ENCODE results near the gene C22orf23. TPM values are rescaled to one million over a fixed set of nuclear protein-coding genes. Genes with fewer than 3 reads are reported as not detected.
"Not testable (repeated sequence)": the region's sequence is repeated elsewhere in the genome, so short reads cannot be mapped to it uniquely, and the experiment has no call there.

C22orf23 gene
- total and polyA plus RNA-seq, 12 donors = 0.33 to 1.2 (median 0.63) TPM; not detected in 2

DNA sequence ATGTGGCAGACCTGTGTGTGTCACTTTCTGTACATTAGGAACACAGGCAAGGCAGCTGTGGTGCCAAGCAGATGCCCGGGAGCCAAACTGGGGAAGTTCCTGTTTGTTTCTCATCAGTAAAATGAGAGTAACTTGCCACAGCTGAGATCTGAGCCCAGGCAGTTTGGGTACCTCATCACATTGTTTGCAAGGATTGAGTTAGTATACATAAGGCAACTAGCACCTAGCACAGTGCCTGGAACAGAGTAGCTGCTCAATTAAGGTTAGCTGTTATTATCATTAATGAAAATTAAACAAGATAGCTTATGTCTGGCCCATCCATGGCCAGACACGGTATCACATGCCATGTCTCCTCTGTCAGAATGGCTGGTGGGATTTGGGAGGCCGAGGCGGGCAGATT, 23.1 kb upstream of the C22orf23 start:
- intact Hi-C loops (cut with DNase I) = no loop called here
- no peaks in the 10 kb centered on the region for H3K27me3 ChIP-seq
- no peak overlapping the region for H3K4me3 ChIP-seq
- WGBS, 4 donors = 86 to 97% (median 92%) methylated on average over 4 of the region's 4 CpGs
- H3K9me3 ChIP-seq (replicated peaks in 1 of 3) = no peaks in the 10 kb centered on the region
- no peak overlapping the region for H3K27ac ChIP-seq
- DNase-seq = no peak
- H3K4me1 ChIP-seq (replicated peaks in 1 of 2) = no peaks in the 10 kb centered on the region
- TF ChIP-seq, protein P1, sequence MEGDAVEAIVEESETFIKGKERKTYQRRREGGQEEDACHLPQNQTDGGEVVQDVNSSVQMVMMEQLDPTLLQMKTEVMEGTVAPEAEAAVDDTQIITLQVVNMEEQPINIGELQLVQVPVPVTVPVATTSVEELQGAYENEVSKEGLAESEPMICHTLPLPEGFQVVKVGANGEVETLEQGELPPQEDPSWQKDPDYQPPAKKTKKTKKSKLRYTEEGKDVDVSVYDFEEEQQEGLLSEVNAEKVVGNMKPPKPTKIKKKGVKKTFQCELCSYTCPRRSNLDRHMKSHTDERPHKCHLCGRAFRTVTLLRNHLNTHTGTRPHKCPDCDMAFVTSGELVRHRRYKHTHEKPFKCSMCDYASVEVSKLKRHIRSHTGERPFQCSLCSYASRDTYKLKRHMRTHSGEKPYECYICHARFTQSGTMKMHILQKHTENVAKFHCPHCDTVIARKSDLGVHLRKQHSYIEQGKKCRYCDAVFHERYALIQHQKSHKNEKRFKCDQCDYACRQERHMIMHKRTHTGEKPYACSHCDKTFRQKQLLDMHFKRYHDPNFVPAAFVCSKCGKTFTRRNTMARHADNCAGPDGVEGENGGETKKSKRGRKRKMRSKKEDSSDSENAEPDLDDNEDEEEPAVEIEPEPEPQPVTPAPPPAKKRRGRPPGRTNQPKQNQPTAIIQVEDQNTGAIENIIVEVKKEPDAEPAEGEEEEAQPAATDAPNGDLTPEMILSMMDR (IDR thresholded peaks at IDR 0.05) = no peak
- TF ChIP-seq POLR2A (IDR thresholded peaks at IDR 0.05) = no peak
- no peaks in the 10 kb centered on the region for H3K36me3 ChIP-seq (replicated peaks in 1 of 2)

DNA sequence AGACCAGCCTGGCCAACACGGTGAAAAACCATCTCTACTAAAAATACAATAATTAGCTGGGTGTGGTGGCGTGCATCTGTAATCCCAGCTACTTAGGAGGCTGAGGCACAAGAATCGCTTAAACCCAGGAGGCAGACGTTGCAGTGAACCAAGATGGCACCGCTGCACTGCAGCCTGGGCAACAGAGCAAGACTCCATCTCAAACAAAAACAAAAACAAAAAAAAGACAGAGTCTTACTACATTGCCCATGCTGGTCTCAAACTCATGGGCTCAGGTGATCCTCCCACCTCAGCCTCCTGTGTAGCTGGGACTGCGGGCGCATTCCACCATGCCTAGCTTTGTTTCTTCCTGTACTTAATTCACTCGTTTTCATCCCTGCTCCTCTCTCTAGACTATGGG, 22.6 kb upstream of the C22orf23 start:
- DNase-seq; H3K4me3 ChIP-seq; H3K27me3 ChIP-seq; H3K27ac ChIP-seq; H3K36me3 ChIP-seq (replicated peaks in 1 of 2); H3K4me1 ChIP-seq (replicated peaks in 1 of 2); intact Hi-C loops (cut with DNase I); H3K9me3 ChIP-seq (replicated peaks in 1 of 3): not testable (repeated sequence)
- WGBS, 4 donors = 92 to 97% (median 94%) methylated on average over 8 of the region's 8 CpGs

DNA sequence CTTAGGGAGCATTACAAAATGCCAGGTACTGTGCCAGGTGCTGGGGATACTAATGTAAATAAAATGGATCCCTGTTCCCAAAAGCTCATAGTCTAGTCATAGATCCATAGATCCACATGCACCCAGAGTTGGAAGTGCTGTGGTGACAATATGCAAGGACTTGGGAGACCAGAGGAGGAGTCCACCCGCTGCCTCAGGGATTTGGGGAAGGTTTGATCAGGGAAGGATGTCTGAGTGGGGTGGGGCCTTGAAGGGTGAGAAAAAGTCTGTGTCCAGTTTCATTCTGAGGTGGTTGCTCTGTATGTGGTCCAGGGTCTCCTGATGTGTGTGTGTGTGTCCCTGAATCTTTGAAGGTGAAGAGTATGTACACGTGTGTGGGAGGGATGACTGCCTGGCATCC, 21.8 kb upstream of the C22orf23 start:
- Histone ChIP-seq H3K4me3 (no peak overlapping the region), H3K36me3 (replicated peaks in 1 of 2) (no peaks in the 10 kb centered on the region), H3K4me1 (replicated peaks in 1 of 2) (no peaks in the 10 kb centered on the region), H3K9me3 (replicated peaks in 1 of 3) (no peaks in the 10 kb centered on the region), H3K27ac (no peak overlapping the region), H3K27me3 (no peaks in the 10 kb centered on the region)
- no peak for DNase-seq
- 83 to 90% (median 84%) methylated on average over 2 of the region's 2 CpGs for WGBS, 4 donors
- intact Hi-C loops (cut with DNase I) = no loop called here
- TF ChIP-seq POLR2A (IDR thresholded peaks at IDR 0.05) = no peak
- TF ChIP-seq, protein P1 (IDR thresholded peaks at IDR 0.05) = no peak

DNA sequence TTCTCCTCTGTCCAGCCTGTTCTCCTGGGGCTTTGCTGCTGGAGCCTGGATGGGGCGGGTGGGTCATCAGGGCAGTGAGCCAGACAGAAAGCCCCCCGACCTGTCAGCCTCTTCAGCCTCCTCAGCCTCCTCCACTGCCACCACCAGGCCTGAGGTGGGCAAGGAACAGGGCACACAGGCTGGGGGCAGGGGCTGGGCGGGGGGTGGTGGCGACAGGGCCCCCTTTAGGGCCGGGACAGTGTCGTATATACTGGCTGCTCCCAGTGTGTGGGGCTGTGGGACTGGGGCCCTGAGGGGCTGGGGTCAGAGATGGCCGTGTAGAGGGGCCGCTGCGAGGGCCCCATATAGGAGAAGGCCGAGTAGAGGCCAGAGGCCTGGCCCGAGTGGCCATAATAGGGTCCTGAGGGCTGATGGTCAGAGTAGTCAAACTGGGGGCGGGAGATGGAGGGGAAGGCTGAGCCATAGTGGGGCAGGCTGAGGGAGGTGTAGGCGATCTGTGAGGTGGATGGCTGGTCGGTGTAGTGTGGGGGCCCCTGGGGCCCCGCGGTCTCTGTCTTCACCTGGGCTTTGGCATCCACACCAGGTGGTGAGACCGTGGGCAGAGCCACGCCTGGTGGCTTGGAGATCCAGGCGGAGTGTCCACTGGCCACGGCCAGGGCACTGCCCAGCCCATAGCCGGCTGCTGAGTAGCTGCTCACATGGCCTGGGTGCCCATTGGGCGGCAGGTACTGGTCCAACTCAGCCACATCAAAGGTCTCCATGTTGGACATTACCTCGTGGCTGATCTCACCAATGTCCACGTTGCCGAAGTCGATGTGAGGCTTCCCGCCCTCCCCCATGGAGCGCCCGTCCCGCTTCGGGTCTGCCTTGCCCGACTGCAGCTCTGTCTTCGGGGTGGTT, 20.1 kb upstream of the C22orf23 start:
- no peak overlapping the region for H3K27ac ChIP-seq
- no peak for DNase-seq
- TF ChIP-seq, protein P1 (IDR thresholded peaks at IDR 0.05) = no peak
- TF ChIP-seq POLR2A (IDR thresholded peaks at IDR 0.05) = no peak
- no peaks in the 10 kb centered on the region for H3K27me3 ChIP-seq
- WGBS, 4 donors = 90 to 95% (median 93%) methylated on average over 14 to 33 of the region's 33 CpGs
- H3K36me3 ChIP-seq (replicated peaks in 1 of 2) = peaks cover 0 to 3% of the 10 kb centered on the region in 2 donors
- intact Hi-C loops (cut with DNase I) = no loop called here
- H3K9me3 ChIP-seq (replicated peaks in 1 of 3) = no peaks in the 10 kb centered on the region
- no peak overlapping the region for H3K4me3 ChIP-seq
- H3K4me1 ChIP-seq (replicated peaks in 1 of 2) = no peaks in the 10 kb centered on the region

DNA sequence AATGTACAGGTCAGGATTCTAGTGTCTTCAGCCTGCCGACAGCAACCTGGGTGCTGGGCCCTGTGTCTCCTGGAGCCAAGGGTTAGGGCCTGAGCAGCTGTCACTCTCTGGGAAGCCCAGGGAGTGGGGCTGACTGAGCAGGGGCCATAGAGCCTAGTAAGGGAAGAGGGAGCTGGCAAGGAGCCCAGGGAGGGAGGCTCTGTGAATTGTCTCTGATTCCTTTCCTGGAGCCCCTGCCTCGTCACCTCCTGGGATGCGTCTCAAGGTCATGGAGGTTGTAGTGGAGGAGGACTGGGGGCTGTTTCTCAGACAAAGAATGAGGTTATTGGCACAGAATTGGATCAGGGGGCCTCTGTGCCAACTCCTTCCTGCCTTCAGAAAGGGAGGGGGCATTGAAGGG, 19.1 kb upstream of the C22orf23 start:
- H3K4me3 ChIP-seq = no peak overlapping the region
- H3K27ac ChIP-seq = no peak overlapping the region
- H3K36me3 ChIP-seq (replicated peaks in 1 of 2) = peaks cover 0 to 13% of the 10 kb centered on the region in 2 donors
- WGBS, 4 donors = 46 to 72% (median 65%) methylated on average over 2 to 3 of the region's 3 CpGs
- TF ChIP-seq POLR2A (IDR thresholded peaks at IDR 0.05) = no peak
- TF ChIP-seq, protein P1 (IDR thresholded peaks at IDR 0.05) = no peak
- DNase-seq = peak in 2 of 7 donors; percentile 33 to 35
- H3K4me1 ChIP-seq (replicated peaks in 1 of 2) = no peaks in the 10 kb centered on the region
- no peaks in the 10 kb centered on the region for H3K9me3 ChIP-seq (replicated peaks in 1 of 3)
- intact Hi-C loops (cut with DNase I) = no loop called here
- H3K27me3 ChIP-seq = no peaks in the 10 kb centered on the region
